ENCODE measurements around the gene FBXO15. TPM values are rescaled to one million over a fixed set of nuclear protein-coding genes. Genes with fewer than 3 reads are reported as not detected.

Gene FBXO15
- total RNA-seq, 4 donors from 2014 or later, result 0.28 to 0.60 (median 0.50) TPM; not detected in 1

DNA sequence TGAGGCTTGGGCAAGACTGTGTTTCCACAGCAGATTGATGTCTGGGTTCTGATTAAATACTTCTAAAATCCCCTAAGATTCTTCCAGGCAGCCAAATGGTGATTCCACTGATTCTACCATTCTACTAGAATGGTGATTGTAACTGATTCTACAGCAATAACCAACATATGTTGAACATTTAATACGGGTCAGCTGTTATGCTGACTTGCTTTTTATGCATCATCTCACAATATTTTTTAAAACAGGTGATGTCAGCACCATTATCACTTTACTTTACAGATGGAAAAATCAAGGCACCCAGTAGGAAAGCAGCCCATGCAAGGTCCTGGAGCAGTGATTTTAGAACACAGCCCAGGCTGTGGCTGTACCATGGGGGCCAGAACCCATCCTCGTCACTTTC is 38.2 kb upstream of the FBXO15 start:
- DNase-seq (ENCODE audit: low spot score) (no peak), ATAC-seq (ENCODE audit: low FRiP score) (no peak)
- TF ChIP-seq, protein P1, sequence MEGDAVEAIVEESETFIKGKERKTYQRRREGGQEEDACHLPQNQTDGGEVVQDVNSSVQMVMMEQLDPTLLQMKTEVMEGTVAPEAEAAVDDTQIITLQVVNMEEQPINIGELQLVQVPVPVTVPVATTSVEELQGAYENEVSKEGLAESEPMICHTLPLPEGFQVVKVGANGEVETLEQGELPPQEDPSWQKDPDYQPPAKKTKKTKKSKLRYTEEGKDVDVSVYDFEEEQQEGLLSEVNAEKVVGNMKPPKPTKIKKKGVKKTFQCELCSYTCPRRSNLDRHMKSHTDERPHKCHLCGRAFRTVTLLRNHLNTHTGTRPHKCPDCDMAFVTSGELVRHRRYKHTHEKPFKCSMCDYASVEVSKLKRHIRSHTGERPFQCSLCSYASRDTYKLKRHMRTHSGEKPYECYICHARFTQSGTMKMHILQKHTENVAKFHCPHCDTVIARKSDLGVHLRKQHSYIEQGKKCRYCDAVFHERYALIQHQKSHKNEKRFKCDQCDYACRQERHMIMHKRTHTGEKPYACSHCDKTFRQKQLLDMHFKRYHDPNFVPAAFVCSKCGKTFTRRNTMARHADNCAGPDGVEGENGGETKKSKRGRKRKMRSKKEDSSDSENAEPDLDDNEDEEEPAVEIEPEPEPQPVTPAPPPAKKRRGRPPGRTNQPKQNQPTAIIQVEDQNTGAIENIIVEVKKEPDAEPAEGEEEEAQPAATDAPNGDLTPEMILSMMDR (IDR thresholded peaks at IDR 0.05), result no peak

DNA sequence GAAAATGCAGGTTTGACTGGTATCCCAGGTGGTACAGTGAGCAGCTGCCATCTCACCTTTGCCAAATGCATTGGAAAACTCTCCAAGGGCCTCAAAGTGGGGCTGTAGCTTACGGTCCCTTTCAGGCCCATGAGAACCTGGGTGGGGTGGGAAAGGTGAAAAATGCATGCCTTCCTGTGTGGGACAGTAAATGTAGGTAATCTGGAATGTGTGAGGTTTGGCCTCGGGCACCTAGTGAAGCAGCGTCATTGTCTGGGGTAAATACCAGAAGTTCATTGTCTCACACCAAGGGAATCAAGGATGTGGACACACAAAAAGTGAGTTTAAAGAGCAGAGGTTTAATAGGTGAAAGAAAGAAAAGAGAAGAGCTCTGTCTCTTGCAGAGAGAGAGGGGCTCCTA is 37.2 kb upstream of the FBXO15 start:
- TF ChIP-seq, protein P1 (IDR thresholded peaks at IDR 0.05), result no peak
- no peak for DNase-seq (ENCODE audit: low spot score)
- no peak for ATAC-seq (ENCODE audit: low FRiP score)

DNA sequence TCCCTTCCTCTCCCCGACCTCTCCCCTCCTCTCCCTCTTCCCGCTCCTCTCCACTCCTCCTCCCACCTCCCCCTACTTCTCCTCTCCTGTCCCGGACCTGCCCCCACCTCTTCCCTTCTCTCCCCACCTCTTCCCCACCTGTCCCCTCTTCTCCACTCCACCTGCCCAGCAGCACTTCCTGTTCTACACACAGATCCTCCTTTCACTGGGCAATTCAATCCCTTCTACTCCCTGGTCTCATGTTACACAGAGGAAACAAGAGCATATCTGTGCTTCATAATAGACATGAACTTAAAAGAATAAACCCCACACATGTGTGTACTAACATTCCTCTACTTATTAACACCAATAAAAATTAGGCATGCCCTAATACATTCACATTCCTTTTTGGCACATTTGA is 35.5 kb upstream of the FBXO15 start:
- DNase-seq (ENCODE audit: low spot score) (no peak), ATAC-seq (ENCODE audit: low FRiP score) (no peak)
- TF ChIP-seq, protein P1 (IDR thresholded peaks at IDR 0.05), result no peak

DNA sequence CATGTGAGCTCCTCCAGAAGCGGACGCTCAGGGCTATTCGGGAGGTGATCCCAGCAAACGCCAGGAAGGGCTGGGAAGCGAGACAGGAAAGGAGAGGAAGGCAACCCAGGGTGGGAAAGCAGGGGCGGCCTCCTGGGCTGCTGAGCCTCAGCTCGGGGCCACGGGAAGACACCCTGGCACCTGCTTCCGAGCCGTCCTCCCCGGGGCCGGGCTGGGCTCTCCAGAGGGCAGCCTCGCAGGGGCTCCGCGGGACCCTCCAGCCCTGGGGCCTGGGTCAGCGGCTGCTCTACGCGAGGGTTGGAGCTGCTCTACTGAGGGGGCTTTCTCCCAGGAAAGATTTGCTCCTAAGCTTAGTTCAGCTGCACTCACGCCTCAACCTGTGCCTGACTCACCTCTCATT is 34.7 kb upstream of the FBXO15 start:
- DNase-seq (ENCODE audit: low spot score) (no peak), ATAC-seq (ENCODE audit: low FRiP score) (no peak)
- TF ChIP-seq, protein P1 (IDR thresholded peaks at IDR 0.05), result no peak

DNA sequence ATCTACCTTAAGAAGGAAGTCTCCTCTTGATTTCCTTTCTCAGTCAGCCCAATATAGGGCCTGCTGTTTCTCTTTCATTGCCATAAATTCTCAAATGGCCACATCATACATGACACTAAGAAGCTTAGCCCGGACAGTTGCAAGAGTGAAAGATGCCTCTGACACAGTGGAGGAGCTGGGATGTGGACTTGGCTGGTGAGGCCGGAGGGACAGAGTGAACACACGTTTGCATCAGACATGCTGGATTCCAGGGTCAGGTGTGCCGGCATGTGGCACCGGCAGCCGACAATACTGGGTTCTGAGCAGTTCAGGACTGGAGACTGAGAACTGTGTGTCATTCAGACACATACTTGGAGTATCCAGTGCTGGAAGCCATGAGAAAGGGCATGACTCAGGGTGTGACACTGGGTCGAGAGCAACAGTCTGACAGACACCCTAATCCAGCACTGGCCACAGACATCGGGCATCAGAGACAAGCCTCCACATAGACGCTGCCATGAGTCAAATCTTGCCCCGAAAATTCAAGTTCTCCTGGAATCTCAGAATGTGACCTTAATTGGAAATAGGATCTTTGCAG is 32.1 kb upstream of the FBXO15 start:
- DNase-seq (ENCODE audit: low spot score), result no peak
- TF ChIP-seq, protein P1 (IDR thresholded peaks at IDR 0.05), result no peak
- no peak for ATAC-seq (ENCODE audit: low FRiP score)

DNA sequence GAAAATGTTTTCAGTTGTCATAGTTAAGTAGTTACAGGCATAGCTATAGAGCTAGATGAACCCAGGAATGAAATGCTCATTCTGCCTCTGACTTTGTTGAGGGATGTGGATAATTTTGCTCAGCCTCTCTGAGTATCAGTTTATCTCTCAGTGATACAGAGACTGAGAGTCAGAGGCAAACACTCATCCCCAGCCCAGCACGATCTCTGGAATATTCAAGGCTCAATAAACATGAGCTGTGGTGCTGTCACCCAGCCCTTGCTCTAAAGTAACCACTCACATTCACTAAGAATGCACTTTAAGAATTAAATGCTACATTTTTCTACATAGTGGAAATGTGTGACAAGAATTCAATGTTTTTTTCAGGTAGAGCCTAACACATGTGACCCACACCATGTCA is 31.2 kb upstream of the FBXO15 start:
- no peak for DNase-seq (ENCODE audit: low spot score)
- TF ChIP-seq, protein P1 (IDR thresholded peaks at IDR 0.05), result no peak
- no peak for ATAC-seq (ENCODE audit: low FRiP score)

DNA sequence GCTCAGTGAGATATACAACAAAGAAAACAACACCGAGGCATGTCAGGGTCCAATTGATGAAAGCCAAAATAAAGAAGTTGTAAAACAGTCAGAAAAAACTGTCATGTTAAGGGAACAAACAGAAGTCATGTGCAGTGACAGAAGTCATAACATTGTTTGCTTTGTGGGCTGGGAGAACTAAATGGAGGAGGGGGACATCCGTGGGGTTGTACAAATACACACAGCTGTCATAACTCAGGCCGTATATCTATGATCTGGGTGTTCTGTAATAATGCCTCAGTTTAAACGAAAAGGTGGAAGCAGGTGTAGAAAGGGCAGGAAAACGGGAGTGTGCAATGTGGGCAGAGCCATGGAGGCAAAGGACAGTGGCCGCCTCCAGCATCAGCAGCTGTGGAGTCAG is 28.0 kb upstream of the FBXO15 start:
- TF ChIP-seq, protein P1 (IDR thresholded peaks at IDR 0.05), result no peak
- DNase-seq (ENCODE audit: low spot score), result no peak
- ATAC-seq (ENCODE audit: low FRiP score), result no peak

All from omental fat pad (tissue), 4 donors.